Measurements from ENCODE around the gene PPM1H. TPM values are rescaled to one million over a fixed set of nuclear protein-coding genes. Genes with fewer than 3 reads are reported as not detected.
A peak's percentile ranks its signal among the peaks of the same experiment; 100 is the strongest.

PPM1H gene
- total RNA-seq, 4 donors from 2014 or later = 0.83 to 3.0 (median 2.3) TPM

DNA sequence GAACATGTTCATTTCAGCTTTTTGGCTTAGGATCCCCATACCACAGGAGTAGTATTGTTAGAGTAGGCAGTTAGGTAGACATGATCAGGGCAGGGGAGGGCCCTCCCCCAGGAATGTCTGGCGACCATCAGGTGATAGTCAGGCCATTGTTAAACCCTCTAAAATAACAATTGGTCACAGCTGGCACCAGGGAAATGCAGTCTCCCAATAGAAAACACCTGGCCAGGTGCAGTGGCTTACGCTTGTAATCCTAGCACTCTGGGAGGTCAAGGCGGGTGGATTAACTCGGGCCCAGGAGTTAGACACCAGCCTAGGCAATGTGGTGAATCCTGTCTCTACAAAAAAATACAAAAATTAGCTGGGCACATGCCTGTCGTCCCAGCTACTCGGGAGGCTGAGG is 281.2 kb downstream of the PPM1H start:
- Histone ChIP-seq H3K4me1 (no peaks in the 10 kb centered on the region), H3K36me3 (no peaks in the 10 kb centered on the region), H3K4me3 (no peak overlapping the region), H3K27me3 (no peaks in the 10 kb centered on the region), H3K27ac (replicated peaks in 1 of 4) (no peak overlapping the region), H3K9me3 (no peaks in the 10 kb centered on the region)
- TF ChIP-seq POLR2AphosphoS5 (IDR thresholded peaks at IDR 0.05) (no peak), EP300 (IDR thresholded peaks at IDR 0.05) (no peak), POLR2A (IDR thresholded peaks at IDR 0.05; ENCODE audit: low read depth) (no peak)
- TF ChIP-seq, protein P1, sequence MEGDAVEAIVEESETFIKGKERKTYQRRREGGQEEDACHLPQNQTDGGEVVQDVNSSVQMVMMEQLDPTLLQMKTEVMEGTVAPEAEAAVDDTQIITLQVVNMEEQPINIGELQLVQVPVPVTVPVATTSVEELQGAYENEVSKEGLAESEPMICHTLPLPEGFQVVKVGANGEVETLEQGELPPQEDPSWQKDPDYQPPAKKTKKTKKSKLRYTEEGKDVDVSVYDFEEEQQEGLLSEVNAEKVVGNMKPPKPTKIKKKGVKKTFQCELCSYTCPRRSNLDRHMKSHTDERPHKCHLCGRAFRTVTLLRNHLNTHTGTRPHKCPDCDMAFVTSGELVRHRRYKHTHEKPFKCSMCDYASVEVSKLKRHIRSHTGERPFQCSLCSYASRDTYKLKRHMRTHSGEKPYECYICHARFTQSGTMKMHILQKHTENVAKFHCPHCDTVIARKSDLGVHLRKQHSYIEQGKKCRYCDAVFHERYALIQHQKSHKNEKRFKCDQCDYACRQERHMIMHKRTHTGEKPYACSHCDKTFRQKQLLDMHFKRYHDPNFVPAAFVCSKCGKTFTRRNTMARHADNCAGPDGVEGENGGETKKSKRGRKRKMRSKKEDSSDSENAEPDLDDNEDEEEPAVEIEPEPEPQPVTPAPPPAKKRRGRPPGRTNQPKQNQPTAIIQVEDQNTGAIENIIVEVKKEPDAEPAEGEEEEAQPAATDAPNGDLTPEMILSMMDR (IDR thresholded peaks at IDR 0.05) = no peak
- no peak for DNase-seq (ENCODE audit: extremely low spot score)
- intact Hi-C loops (cut with DNase I) = no loop called here
- WGBS = 88% methylated on average over 6 of the region's 6 CpGs

DNA sequence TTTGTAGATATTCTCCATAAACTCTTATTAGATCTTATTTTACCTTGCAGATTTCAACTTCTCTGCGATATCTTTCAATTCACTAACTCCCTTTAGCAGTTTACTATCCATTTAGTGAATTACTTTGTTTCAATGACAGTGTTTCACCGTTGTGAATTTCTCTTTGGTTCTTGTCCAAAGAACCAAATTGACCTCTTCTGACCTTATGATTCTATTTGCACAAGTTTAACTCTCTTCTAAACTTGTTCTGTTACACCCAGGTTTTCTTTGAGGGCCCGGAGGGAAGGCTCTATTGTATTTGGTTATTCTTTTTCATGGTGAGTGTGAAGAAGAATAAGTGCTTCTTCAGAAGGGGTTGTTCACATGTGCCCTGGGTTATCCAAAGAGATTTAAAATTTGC is 281.6 kb downstream of the PPM1H start:
- no peaks in the 10 kb centered on the region for H3K4me1 ChIP-seq
- WGBS = 72% methylated on average over 3 of the region's 3 CpGs
- no peak for TF ChIP-seq POLR2AphosphoS5 (IDR thresholded peaks at IDR 0.05)
- no peak for DNase-seq (ENCODE audit: extremely low spot score)
- no peak overlapping the region for H3K27ac ChIP-seq (replicated peaks in 1 of 4)
- H3K4me3 ChIP-seq = no peak overlapping the region
- no peaks in the 10 kb centered on the region for H3K27me3 ChIP-seq
- no peaks in the 10 kb centered on the region for H3K36me3 ChIP-seq
- no peaks in the 10 kb centered on the region for H3K9me3 ChIP-seq
- intact Hi-C loops (cut with DNase I) = no loop called here

GRCh38 chr12:62651138-62651537 is 283.8 kb downstream of the PPM1H start:
- 97% methylated on average over 2 of the region's 2 CpGs for WGBS
- intact Hi-C loops (cut with DNase I) = no loop called here
- H3K9me3 ChIP-seq = no peaks in the 10 kb centered on the region

GRCh38 chr12:62649412-62650138 is 285.4 kb downstream of the PPM1H start:
- TF ChIP-seq EP300 (IDR thresholded peaks at IDR 0.05) (no peak), POLR2A (IDR thresholded peaks at IDR 0.05; ENCODE audit: low read depth) (no peak), POLR2AphosphoS5 (IDR thresholded peaks at IDR 0.05) (no peak)
- TF ChIP-seq, protein P1 (IDR thresholded peaks at IDR 0.05) = no peak
- Histone ChIP-seq H3K36me3 (no peaks in the 10 kb centered on the region), H3K9me3 (no peaks in the 10 kb centered on the region), H3K4me3 (no peak overlapping the region), H3K4me1 (peaks cover 0 to 11% (median 0%) of the 10 kb centered on the region in 4 donors), H3K27me3 (no peaks in the 10 kb centered on the region), H3K27ac (replicated peaks in 1 of 4) (no peak overlapping the region)
- intact Hi-C loops (cut with DNase I) = no loop called here
- 78% methylated on average over 4 of the region's 4 CpGs for WGBS
- DNase-seq (ENCODE audit: extremely low spot score) = no peak

More at GRCh38 chr12:62651138-62651537, 283.8 kb downstream of the PPM1H start:
- Histone ChIP-seq H3K4me3 (no peak overlapping the region), H3K27ac (replicated peaks in 1 of 4) (no peak overlapping the region), H3K36me3 (no peaks in the 10 kb centered on the region), H3K27me3 (no peaks in the 10 kb centered on the region), H3K4me1 (peaks cover 0 to 11% (median 0%) of the 10 kb centered on the region in 4 donors)
- DNase-seq (ENCODE audit: extremely low spot score) = no peak
- TF ChIP-seq EP300 (IDR thresholded peaks at IDR 0.05) = no peak
- no peak for TF ChIP-seq POLR2AphosphoS5 (IDR thresholded peaks at IDR 0.05)
- no peak for TF ChIP-seq POLR2A (IDR thresholded peaks at IDR 0.05; ENCODE audit: low read depth)
- TF ChIP-seq, protein P1 (IDR thresholded peaks at IDR 0.05) = no peak

GRCh38 chr12:62647586-62647985 is 287.4 kb downstream of the PPM1H start:
- TF ChIP-seq POLR2AphosphoS5 (IDR thresholded peaks at IDR 0.05) = no peak
- TF ChIP-seq, protein P1 (IDR thresholded peaks at IDR 0.05) = no peak
- no peak for TF ChIP-seq EP300 (IDR thresholded peaks at IDR 0.05)
- no peak for TF ChIP-seq POLR2A (IDR thresholded peaks at IDR 0.05; ENCODE audit: low read depth)
- no peak for DNase-seq (ENCODE audit: extremely low spot score)
- Histone ChIP-seq H3K9me3 (no peaks in the 10 kb centered on the region), H3K36me3 (no peaks in the 10 kb centered on the region), H3K27ac (replicated peaks in 1 of 4) (peak overlapping the region in 1 of 4 donors; percentile 45), H3K4me3 (no peak overlapping the region), H3K27me3 (no peaks in the 10 kb centered on the region), H3K4me1 (peaks cover 0 to 11% (median 0%) of the 10 kb centered on the region in 4 donors)
- WGBS = 28% methylated on average over 3 of the region's 3 CpGs
- intact Hi-C loops (cut with DNase I) = no loop called here
